Stimulated activated effector memory CD8-positive, alpha-beta T cell treated with anti-CD3 and anti-CD28 coated beads, Interleukin-12 subunit alpha, Interleukin-12 subunit beta, amount 100 ng/mL, for 72 hours (primary cell): ENCODE results near the gene CCND3.
A peak's percentile ranks its signal among the peaks of the same experiment; 100 is the strongest.

Source experiments
- ATAC-seq: fragments of 150-1000 bp; cut with Tn5 transposase; 2 replicates; pipeline ENCODE4 v1.10.0; 2021
- DNase-seq, 2 donors: peaks; one replicate each; pipeline ENCODE4 v3.0.0; 2021 to 2022; ENCODE audit warnings: low spot score in 2 of 2
- H3K27ac Mint-ChIP-seq: one replicate; pipeline ENCODE4 v1.8.0; 2022; ENCODE audit warnings: mild to moderate bottlenecking, mixed read lengths
- H3K36me3 Mint-ChIP-seq: one replicate; pipeline ENCODE4 v1.8.0; 2022; ENCODE audit warnings: mild to moderate bottlenecking, mixed read lengths
- H3K4me1 Mint-ChIP-seq: one replicate; pipeline ENCODE4 v1.8.0; 2022; ENCODE audit warnings: mixed read lengths
- H3K4me3 Mint-ChIP-seq: one replicate; pipeline ENCODE4 v1.8.0; 2022; ENCODE audit warnings: mild to moderate bottlenecking, mixed read lengths
- H3K9me3 Mint-ChIP-seq: one replicate; pipeline ENCODE4 v1.8.0; 2022; ENCODE audit warnings: mixed read lengths

CCND3 gene

GRCh38 chr6:41941280-41942066 lies at the start of gene CCND3:
CCND3 (minus strand) TSS chr6:41941808; CDS start chr6:41941649, 159 bp downstream.
- Mint-ChIP-seq H3K4me3 (peak within 1 kb of the TSS; percentile 99), H3K27ac (peak within 1 kb of the TSS; percentile 95), H3K4me1 (peaks cover 49% of the 10 kb centered on the region), H3K9me3 (no peaks in the 10 kb centered on the region), H3K36me3 (peaks cover 54% of the 10 kb centered on the region)
- ATAC-seq, result peak; percentile 91
- DNase-seq, result peak; percentile 83 to 91

GRCh38 chr6:41986339-41986738 lies 44.7 kb upstream of the CCND3 start:
- Mint-ChIP-seq H3K4me3 (no peak overlapping the region), H3K9me3 (no peaks in the 10 kb centered on the region), H3K36me3 (no peaks in the 10 kb centered on the region), H3K4me1 (peaks cover 37% of the 10 kb centered on the region), H3K27ac (peak overlapping the region; percentile 47)
- ATAC-seq, result no peak
- DNase-seq, result no peak

- Mint-ChIP-seq H3K36me3 (no peaks in the 10 kb centered on the region), H3K9me3 (no peaks in the 10 kb centered on the region), H3K4me1 (peaks cover 41% of the 10 kb centered on the region), H3K27ac (peak overlapping the region; percentile 6), H3K4me3 (no peak overlapping the region)
- ATAC-seq (no peak), DNase-seq (no peak)
These were observed 43.0 kb upstream of the CCND3 start for GRCh38 chr6:41984623-41985022.

GRCh38 chr6:41976794-41977484 lies 35.3 kb upstream of the CCND3 start:
- DNase-seq, result no peak
- Mint-ChIP-seq H3K4me1 (peaks cover 54% of the 10 kb centered on the region), H3K36me3 (peaks cover 7% of the 10 kb centered on the region), H3K27ac (peak overlapping the region; percentile 91), H3K9me3 (no peaks in the 10 kb centered on the region), H3K4me3 (peak overlapping the region; percentile 47)
- ATAC-seq, result peak; percentile 98

GRCh38 chr6:41975276-41975675 lies 33.7 kb upstream of the CCND3 start:
- H3K27ac Mint-ChIP-seq, result peak overlapping the region; percentile 91
- peaks cover 60% of the 10 kb centered on the region for H3K4me1 Mint-ChIP-seq
- ATAC-seq (no peak), DNase-seq (no peak)
- H3K36me3 Mint-ChIP-seq, result peaks cover 7% of the 10 kb centered on the region
- H3K9me3 Mint-ChIP-seq, result no peaks in the 10 kb centered on the region
- H3K4me3 Mint-ChIP-seq, result peak overlapping the region; percentile 47

GRCh38 chr6:41974281-41974825 lies 32.7 kb upstream of the CCND3 start:
- peak overlapping the region; percentile 91 for H3K27ac Mint-ChIP-seq
- H3K36me3 Mint-ChIP-seq, result peaks cover 7% of the 10 kb centered on the region
- ATAC-seq (no peak), DNase-seq (no peak)
- H3K9me3 Mint-ChIP-seq, result no peaks in the 10 kb centered on the region
- H3K4me1 Mint-ChIP-seq, result peaks cover 55% of the 10 kb centered on the region
- no peak overlapping the region for H3K4me3 Mint-ChIP-seq

GRCh38 chr6:41972826-41973225 lies 31.2 kb upstream of the CCND3 start:
- H3K36me3 Mint-ChIP-seq, result peaks cover 7% of the 10 kb centered on the region
- ATAC-seq (no peak), DNase-seq (no peak)
- peaks cover 56% of the 10 kb centered on the region for H3K4me1 Mint-ChIP-seq
- H3K27ac Mint-ChIP-seq, result peak overlapping the region; percentile 87
- H3K9me3 Mint-ChIP-seq, result no peaks in the 10 kb centered on the region
- no peak overlapping the region for H3K4me3 Mint-ChIP-seq

- Mint-ChIP-seq H3K4me1 (peaks cover 42% of the 10 kb centered on the region), H3K9me3 (no peaks in the 10 kb centered on the region), H3K27ac (peak overlapping the region; percentile 87), H3K4me3 (peak overlapping the region; percentile 40), H3K36me3 (peaks cover 4% of the 10 kb centered on the region)
- no peak for DNase-seq
- peak; percentile 90 for ATAC-seq
These were observed 28.8 kb upstream of the CCND3 start for GRCh38 chr6:41970436-41970846.

GRCh38 chr6:41967312-41968287 lies 26.0 kb upstream of the CCND3 start:
- Mint-ChIP-seq H3K9me3 (no peaks in the 10 kb centered on the region), H3K4me1 (peaks cover 53% of the 10 kb centered on the region), H3K36me3 (no peaks in the 10 kb centered on the region), H3K27ac (peak overlapping the region; percentile 74), H3K4me3 (no peak overlapping the region)
- DNase-seq (no peak), ATAC-seq (no peak)

GRCh38 chr6:41966961-41967311 lies 25.3 kb upstream of the CCND3 start:
- Mint-ChIP-seq H3K36me3 (peaks cover 3% of the 10 kb centered on the region), H3K9me3 (no peaks in the 10 kb centered on the region), H3K4me1 (peaks cover 51% of the 10 kb centered on the region), H3K27ac (peak overlapping the region; percentile 74), H3K4me3 (no peak overlapping the region)
- no peak for DNase-seq
- ATAC-seq, result no peak

GRCh38 chr6:41966214-41966920 lies 24.8 kb upstream of the CCND3 start:
- Mint-ChIP-seq H3K4me1 (peaks cover 57% of the 10 kb centered on the region), H3K27ac (peak overlapping the region; percentile 30), H3K36me3 (peaks cover 9% of the 10 kb centered on the region), H3K9me3 (no peaks in the 10 kb centered on the region), H3K4me3 (no peak overlapping the region)
- DNase-seq, result no peak
- ATAC-seq, result no peak

GRCh38 chr6:41965429-41966213 lies 24.0 kb upstream of the CCND3 start:
- Mint-ChIP-seq H3K9me3 (no peaks in the 10 kb centered on the region), H3K4me3 (no peak overlapping the region), H3K36me3 (peaks cover 9% of the 10 kb centered on the region), H3K27ac (peak overlapping the region; percentile 30), H3K4me1 (peaks cover 57% of the 10 kb centered on the region)
- ATAC-seq (no peak), DNase-seq (no peak)

- DNase-seq (no peak), ATAC-seq (peak; percentile 53)
- Mint-ChIP-seq H3K36me3 (peaks cover 9% of the 10 kb centered on the region), H3K9me3 (no peaks in the 10 kb centered on the region), H3K27ac (peak overlapping the region; percentile 29), H3K4me3 (no peak overlapping the region), H3K4me1 (peaks cover 63% of the 10 kb centered on the region)
These were observed 22.7 kb upstream of the CCND3 start for GRCh38 chr6:41964201-41964887.
